Effector CD8-positive, alpha-beta T cell (primary cell): ENCODE results near the gene ARRDC3.
"Not testable (repeated sequence)": the region's sequence is repeated elsewhere in the genome, so short reads cannot be mapped to it uniquely, and the experiment has no call there.

ENCODE experiments used
- DNase-seq: peaks from one replicate; lab custom pipeline; 2025; lab: John Stamatoyannopoulos, UW
- total RNA-seq, 4 experiments: gene quantifications; one replicate each; lab custom pipeline; 2026; lab: John Stamatoyannopoulos, UW

Gene ARRDC3
- total RNA-seq: 244 to 476 (median 372) reads per million in 4 experiments

GRCh38 chr5:91383027-91383955 lies at the start of gene ARRDC3:
Gene ARRDC3 (minus strand): TSS chr5:91383317. CDS start chr5:91383092, 225 bp downstream.
- DNase-seq: peak; percentile 93

- DNase-seq: no peak
Observed at GRCh38 chr5:91430949-91431348, 47.8 kb upstream of the ARRDC3 start.

- no peak for DNase-seq
Observed at GRCh38 chr5:91424638-91425436, 41.7 kb upstream of the ARRDC3 start.

GRCh38 chr5:91423871-91424270 lies 40.8 kb upstream of the ARRDC3 start:
- no peak for DNase-seq

GRCh38 chr5:91420879-91421278 lies 37.8 kb upstream of the ARRDC3 start:
- no peak for DNase-seq

- DNase-seq: peak; percentile 63
Observed at GRCh38 chr5:91419571-91420537, 36.7 kb upstream of the ARRDC3 start.

GRCh38 chr5:91419136-91419535 lies 36.0 kb upstream of the ARRDC3 start:
- no peak for DNase-seq

- no peak for DNase-seq
Observed at GRCh38 chr5:91418158-91418557, 35.0 kb upstream of the ARRDC3 start.

- DNase-seq: no peak
Observed at GRCh38 chr5:91417219-91417618, 34.1 kb upstream of the ARRDC3 start.

- DNase-seq: no peak
Observed at GRCh38 chr5:91416491-91416890, 33.4 kb upstream of the ARRDC3 start.

- no peak for DNase-seq
Observed at GRCh38 chr5:91409304-91409703, 26.2 kb upstream of the ARRDC3 start.

- DNase-seq: no peak
Observed at GRCh38 chr5:91408710-91409109, 25.6 kb upstream of the ARRDC3 start.

GRCh38 chr5:91407204-91407603 lies 24.1 kb upstream of the ARRDC3 start:
- no peak for DNase-seq

- DNase-seq: no peak
Observed at GRCh38 chr5:91403438-91403837, 20.3 kb upstream of the ARRDC3 start.

GRCh38 chr5:91401175-91401574 lies 18.1 kb upstream of the ARRDC3 start:
- no peak for DNase-seq

GRCh38 chr5:91397791-91398190 lies 14.7 kb upstream of the ARRDC3 start:
- no peak for DNase-seq

GRCh38 chr5:91390268-91390667 lies 7.2 kb upstream of the ARRDC3 start:
- DNase-seq: no peak

- DNase-seq: not testable (repeated sequence)
Observed at GRCh38 chr5:91389555-91389954, 6.4 kb upstream of the ARRDC3 start.

GRCh38 chr5:91388362-91388761 lies 5.2 kb upstream of the ARRDC3 start:
- DNase-seq: no peak

GRCh38 chr5:91386120-91386519 lies 3.0 kb upstream of the ARRDC3 start:
- no peak for DNase-seq

GRCh38 chr5:91385596-91385995 lies 2.5 kb upstream of the ARRDC3 start:
- DNase-seq: not testable (repeated sequence)
